Smooth muscle cell (in vitro differentiated cells): Measurements from ENCODE around the gene CMSS1. TPM values are rescaled to one million over a fixed set of nuclear protein-coding genes. Genes with fewer than 3 reads are reported as not detected.

Source experiments
- DNase-seq: peaks from one replicate; lab custom pipeline; 2025; ENCODE audit not compliant: unreplicated experiment; lab: John Stamatoyannopoulos, UW
- H2AFZ ChIP-seq: fragments of 200-600 bp; sonication (generic); 2 replicates; pipeline ENCODE4 v1.6.0; 2016; ENCODE audit warnings: antibody characterized with exemption, low read depth, mild to moderate bottlenecking
- H3F3A ChIP-seq: fragments of 200-600 bp; sonication (generic); 2 replicates; pipeline ENCODE4 v1.6.0; 2017; ENCODE audit warnings: antibody characterized with exemption, low read depth
- H3K27ac ChIP-seq: fragments of 200-600 bp; sonication (generic); 2 replicates; pipeline ENCODE4 v1.5.1; 2016; ENCODE audit warnings: low read depth, mild to moderate bottlenecking
- H3K27me3 ChIP-seq: fragments of 200-600 bp; sonication (generic); 2 replicates; pipeline ENCODE4 v1.6.1; 2016; ENCODE audit warnings: low read depth, mild to moderate bottlenecking
- H3K36me3 ChIP-seq: fragments of 200-600 bp; sonication (generic); 2 replicates; pipeline ENCODE4 v1.5.1; 2016; ENCODE audit warnings: low read depth
- H3K4me1 ChIP-seq: fragments of 200-600 bp; sonication (generic); 2 replicates; pipeline ENCODE4 v1.5.1; 2016; ENCODE audit warnings: low read depth
- H3K4me2 ChIP-seq: fragments of 200-600 bp; sonication (generic); 2 replicates; pipeline ENCODE4 v1.6.0; 2016; ENCODE audit warnings: mild to moderate bottlenecking
- H3K4me3 ChIP-seq: fragments of 200-600 bp; sonication (generic); 2 replicates; pipeline ENCODE4 v1.5.1; 2016; ENCODE audit warnings: mild to moderate bottlenecking
- H3K79me2 ChIP-seq: fragments of 200-600 bp; sonication (generic); 2 replicates; pipeline ENCODE4 v1.6.0; 2016; ENCODE audit warnings: low read depth, mild to moderate bottlenecking
- H3K9ac ChIP-seq: fragments of 200-600 bp; sonication (generic); 2 replicates; pipeline ENCODE4 v1.6.0; 2016; ENCODE audit warnings: low read depth
- H3K9me3 ChIP-seq: fragments of 200-600 bp; sonication (generic); replicated peaks from 2 replicates; pipeline ENCODE4 v1.5.1; 2016; ENCODE audit warnings: low read depth
- H4K20me1 ChIP-seq: fragments of 200-600 bp; sonication (generic); 2 replicates; pipeline ENCODE4 v1.6.0; 2016; ENCODE audit warnings: low read depth
- CTCF ChIP-seq: fragments of 200-600 bp; sonication (generic); IDR thresholded peaks from 2 replicates; pipeline ENCODE4 v1.5.1; 2017; ENCODE audit warnings: borderline replicate concordance, mild to moderate bottlenecking, antibody characterized with exemption; ENCODE audit not compliant: insufficient read depth, poor library complexity, severe bottlenecking
- WGBS: methylation state at CpG from one replicate; pipeline ENCODE4 v1.1.7; 2016; ENCODE audit warnings: low lambda C conversion rate; 5-methylcytosine and 5-hydroxymethylcytosine counted together
- polyA plus RNA-seq: library from polyadenylated mRNA; unstranded; fragments of >200 nt; fragmentation: Nextera tagmentation; extraction: Ambion mirVana; gene quantifications from 2 replicates; pipeline ENCODE4 v1.2.1, GENCODE V29; 2016
- total RNA-seq: library from RNA; depleted of rRNA; stranded (reverse); fragments of >200 nt; gene quantifications from 2 replicates; pipeline ENCODE4 v1.2.3, GENCODE V29; 2014

CMSS1 gene
- total and polyA plus RNA-seq, 2 experiments from 2014 or later, result 19.2 to 24.1 TPM

GRCh38 chr3:99877031-99877579 lies 59.4 kb downstream of the CMSS1 start:
- Histone ChIP-seq H3K27me3 (no peaks in the 10 kb centered on the region), H3K79me2 (peaks cover 44% of the 10 kb centered on the region), H4K20me1 (peaks cover 28% of the 10 kb centered on the region), H3K4me1 (peaks cover 18% of the 10 kb centered on the region), H3K9me3 (no peaks in the 10 kb centered on the region), H3K9ac (peak overlapping the region; percentile 97), H3F3A (peaks cover 6% of the 10 kb centered on the region), H3K4me2 (peak overlapping the region; percentile 97), H2AFZ (no peak overlapping the region), H3K4me3 (peak overlapping the region; percentile 81), H3K36me3 (no peaks in the 10 kb centered on the region), H3K27ac (peak overlapping the region; percentile 96)
- DNase-seq, result no peak
- 65% methylated on average over 4 of the region's 4 CpGs for WGBS
- no peak for TF ChIP-seq CTCF

DNA sequence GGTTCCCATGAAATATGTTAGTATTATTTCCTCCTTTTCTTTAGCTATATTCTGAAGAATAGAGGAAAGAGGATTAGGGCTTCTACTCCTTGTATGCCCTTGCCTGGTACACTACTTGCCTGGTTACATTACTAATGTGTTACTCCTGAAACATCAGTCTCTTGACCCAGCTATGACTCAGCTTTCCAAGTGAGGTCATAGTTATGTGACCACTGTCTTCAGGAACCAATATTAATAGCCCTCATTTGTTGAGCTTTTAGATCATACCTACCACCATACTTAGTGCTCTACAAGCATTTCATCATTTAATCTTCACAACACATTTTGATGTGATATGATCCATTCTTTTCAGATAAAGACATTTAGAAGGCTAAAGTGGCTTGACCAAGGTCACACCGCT lies 60.3 kb downstream of the CMSS1 start:
- Histone ChIP-seq H3K4me1 (peaks cover 10% of the 10 kb centered on the region), H3K27me3 (no peaks in the 10 kb centered on the region), H3K27ac (peak overlapping the region; percentile 96), H3K9ac (peak overlapping the region; percentile 97), H2AFZ (no peak overlapping the region), H4K20me1 (peaks cover 19% of the 10 kb centered on the region), H3F3A (peaks cover 6% of the 10 kb centered on the region), H3K79me2 (peaks cover 35% of the 10 kb centered on the region), H3K4me2 (peak overlapping the region; percentile 97), H3K4me3 (no peak overlapping the region), H3K9me3 (no peaks in the 10 kb centered on the region), H3K36me3 (no peaks in the 10 kb centered on the region)
- no peak for DNase-seq
- 97% methylated on average over 1 of the region's 1 CpG for WGBS
- no peak for TF ChIP-seq CTCF

DNA sequence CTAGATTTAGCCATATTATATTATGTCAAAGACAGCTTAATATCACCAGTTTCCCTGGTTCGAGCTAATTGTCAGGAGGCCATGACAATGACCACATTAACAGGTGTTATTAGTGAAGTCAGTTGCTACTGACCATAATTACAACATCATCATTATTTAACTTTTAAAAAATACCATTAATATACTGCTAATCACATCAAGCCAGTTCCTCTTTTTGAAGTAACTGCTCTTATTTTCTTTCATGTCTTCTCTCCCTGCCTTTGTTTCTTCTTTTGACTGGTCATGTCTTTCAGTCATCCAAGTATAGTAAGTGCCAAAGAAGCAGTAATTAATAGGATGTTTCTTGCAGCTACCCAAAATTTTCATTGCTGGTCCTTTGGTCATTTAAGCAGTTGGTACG lies 61.6 kb downstream of the CMSS1 start:
- Histone ChIP-seq H4K20me1 (peaks cover 6% of the 10 kb centered on the region), H2AFZ (no peak overlapping the region), H3K4me1 (peaks cover 9% of the 10 kb centered on the region), H3F3A (peaks cover 6% of the 10 kb centered on the region), H3K27ac (peak overlapping the region; percentile 96), H3K4me2 (no peak overlapping the region), H3K9ac (no peak overlapping the region), H3K79me2 (peaks cover 23% of the 10 kb centered on the region), H3K36me3 (no peaks in the 10 kb centered on the region), H3K4me3 (no peak overlapping the region), H3K9me3 (no peaks in the 10 kb centered on the region), H3K27me3 (no peaks in the 10 kb centered on the region)
- no peak for DNase-seq
- TF ChIP-seq CTCF, result no peak
- 96% methylated on average over 2 of the region's 2 CpGs for WGBS

DNA sequence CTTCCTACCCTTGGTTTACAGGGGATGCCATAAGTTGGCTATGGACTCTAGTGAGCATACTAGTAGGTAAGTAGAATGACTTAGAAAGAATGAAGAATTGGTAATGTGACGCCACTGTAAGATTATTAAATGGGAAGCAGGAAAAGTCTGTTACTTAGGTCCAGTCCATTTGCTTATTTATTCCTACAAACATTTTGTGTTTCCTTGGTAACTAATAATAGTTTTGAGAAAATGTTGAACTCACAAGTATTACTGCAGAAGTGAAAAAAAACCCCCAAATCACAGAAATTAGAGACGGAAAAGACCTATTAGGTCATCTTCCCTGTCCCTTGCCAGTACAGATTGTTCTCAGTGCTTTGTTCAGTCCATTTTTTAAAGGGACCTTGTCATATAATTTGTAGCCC lies 63.5 kb downstream of the CMSS1 start:
- peaks cover 6% of the 10 kb centered on the region for H3F3A ChIP-seq
- no peak overlapping the region for H3K9ac ChIP-seq
- no peak for DNase-seq
- H3K27me3 ChIP-seq, result no peaks in the 10 kb centered on the region
- H4K20me1 ChIP-seq, result no peaks in the 10 kb centered on the region
- no peak overlapping the region for H3K4me2 ChIP-seq
- H2AFZ ChIP-seq, result no peak overlapping the region
- H3K79me2 ChIP-seq, result peaks cover 6% of the 10 kb centered on the region
- H3K4me1 ChIP-seq, result peaks cover 9% of the 10 kb centered on the region
- H3K4me3 ChIP-seq, result no peak overlapping the region
- no peak overlapping the region for H3K27ac ChIP-seq
- no peaks in the 10 kb centered on the region for H3K36me3 ChIP-seq
- no peaks in the 10 kb centered on the region for H3K9me3 ChIP-seq
- WGBS, result 80% methylated on average over 2 of the region's 2 CpGs
- no peak for TF ChIP-seq CTCF
